Ishikawa (cell line): ENCODE data around the gene DAGLB.

Experiments
- CEBPB ChIP-seq: IDR thresholded peaks from 2 replicates; pipeline ENCODE4 v1.6.1; 2012
- CREB1 ChIP-seq: IDR thresholded peaks from 2 replicates; pipeline ENCODE4 v1.6.1; 2012; ENCODE audit warnings: low read depth
- EGR1 ChIP-seq: IDR thresholded peaks from 2 replicates; pipeline ENCODE4 v1.6.1; 2012
- EP300 ChIP-seq: IDR thresholded peaks from 2 replicates; pipeline ENCODE4 v1.6.1; 2012; ENCODE audit warnings: borderline replicate concordance
- FOXM1 ChIP-seq: IDR thresholded peaks from 2 replicates; pipeline ENCODE4 v1.6.1; 2012; ENCODE audit warnings: low read depth, borderline replicate concordance
- MAX ChIP-seq: IDR thresholded peaks from 2 replicates; pipeline ENCODE4 v1.6.1; 2012
- NFIC ChIP-seq: IDR thresholded peaks from 2 replicates; pipeline ENCODE4 v1.6.1; 2012
- RAD21 ChIP-seq: IDR thresholded peaks from 2 replicates; pipeline ENCODE4 v1.6.1; 2012; ENCODE audit warnings: low read depth
- REST ChIP-seq: IDR thresholded peaks from 2 replicates; pipeline ENCODE4 v1.6.1; 2012; ENCODE audit warnings: low read depth, mild to moderate bottlenecking
- TAF1 ChIP-seq: IDR thresholded peaks from 2 replicates; pipeline ENCODE4 v1.6.1; 2012; ENCODE audit warnings: low read depth, mild to moderate bottlenecking
- TCF12 ChIP-seq: IDR thresholded peaks from 2 replicates; pipeline ENCODE4 v1.6.1; 2012; ENCODE audit warnings: low read depth
- TEAD4 ChIP-seq: IDR thresholded peaks from 2 replicates; pipeline ENCODE4 v1.6.1; 2012
- YY1 ChIP-seq: IDR thresholded peaks from 2 replicates; pipeline ENCODE4 v1.6.1; 2012; ENCODE audit warnings: low read depth
- ZBTB7A ChIP-seq: IDR thresholded peaks from 2 replicates; pipeline ENCODE4 v1.6.1; 2012; ENCODE audit warnings: low read depth
- TF ChIP-seq, protein P1 (sequence below): IDR thresholded peaks from 2 replicates; pipeline ENCODE4 v1.6.1; 2012

Gene DAGLB

DNA sequence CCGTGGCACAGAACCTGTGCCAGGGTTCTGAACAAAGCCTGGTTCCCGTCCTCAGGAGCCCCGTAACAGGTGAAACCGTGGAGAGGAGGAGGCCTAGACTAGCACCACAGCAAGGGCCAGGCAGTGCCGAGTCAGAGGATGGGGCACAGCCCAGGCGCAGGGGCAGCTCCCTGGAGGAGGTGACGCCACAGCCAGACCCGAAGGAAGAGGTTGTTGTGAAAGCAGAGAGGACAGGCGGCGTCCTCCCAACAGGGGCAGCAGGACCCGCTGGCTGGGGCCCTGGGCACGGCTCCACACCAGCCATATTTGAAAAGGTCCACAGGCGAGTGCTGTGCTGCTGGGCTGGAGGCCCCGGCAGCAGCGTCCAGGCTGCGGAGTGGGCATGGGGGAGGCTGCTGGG is 25.7 kb downstream of the DAGLB start:
- no peak for TF ChIP-seq TAF1
- no peak for TF ChIP-seq CREB1
- TF ChIP-seq ZBTB7A, result no peak
- TF ChIP-seq YY1, result no peak
- no peak for TF ChIP-seq NFIC
- no peak for TF ChIP-seq CEBPB
- no peak for TF ChIP-seq EGR1
- no peak for TF ChIP-seq EP300
- TF ChIP-seq, protein P1, sequence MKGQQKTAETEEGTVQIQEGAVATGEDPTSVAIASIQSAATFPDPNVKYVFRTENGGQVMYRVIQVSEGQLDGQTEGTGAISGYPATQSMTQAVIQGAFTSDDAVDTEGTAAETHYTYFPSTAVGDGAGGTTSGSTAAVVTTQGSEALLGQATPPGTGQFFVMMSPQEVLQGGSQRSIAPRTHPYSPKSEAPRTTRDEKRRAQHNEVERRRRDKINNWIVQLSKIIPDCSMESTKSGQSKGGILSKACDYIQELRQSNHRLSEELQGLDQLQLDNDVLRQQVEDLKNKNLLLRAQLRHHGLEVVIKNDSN, result no peak
- TF ChIP-seq MAX, result no peak
- TF ChIP-seq RAD21, result no peak
- no peak for TF ChIP-seq FOXM1
- no peak for TF ChIP-seq REST
- TF ChIP-seq TEAD4, result no peak
- TF ChIP-seq TCF12, result no peak

- peak; percentile 31; the same call in 1 of the 2 replicates for TF ChIP-seq NFIC
- TF ChIP-seq EP300, result no peak
- no peak for TF ChIP-seq TEAD4
- no peak for TF ChIP-seq ZBTB7A
- no peak for TF ChIP-seq FOXM1
- TF ChIP-seq, protein P1, result no peak
Measured at GRCh38 chr7:6420680-6421079, 27.1 kb downstream of the DAGLB start.

DNA sequence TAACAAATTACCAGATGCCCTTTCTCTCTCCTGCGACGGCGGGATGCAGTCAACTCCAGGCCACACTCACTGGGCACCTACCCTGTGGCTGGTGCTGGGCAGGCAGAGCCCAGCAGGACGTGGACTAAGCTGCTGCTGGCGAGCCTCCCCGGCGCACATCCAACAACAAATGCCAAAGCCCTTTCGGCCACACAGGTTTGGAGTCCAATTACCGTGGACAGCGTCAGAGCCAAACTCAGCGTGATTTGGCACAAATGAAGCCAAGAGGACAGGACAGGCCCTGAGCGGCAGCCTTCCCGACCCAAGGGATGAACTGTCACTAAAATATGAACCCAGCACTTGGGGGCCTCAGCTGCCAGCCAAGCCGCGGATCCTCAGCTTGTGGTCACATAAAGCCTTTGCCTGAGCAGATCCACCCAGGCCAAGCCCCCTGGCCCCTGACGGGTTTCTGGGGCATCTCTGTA is 28.4 kb downstream of the DAGLB start:
- TF ChIP-seq REST (peak; percentile 67), EP300 (no peak; the same call in 1 of the 2 replicates), NFIC (peak; percentile 95), CEBPB (no peak), TEAD4 (peak; percentile 42; the same call in 1 of the 2 replicates), MAX (peak; percentile 57), YY1 (peak; percentile 40; the same call in 1 of the 2 replicates), TCF12 (peak; percentile 62; the same call in 1 of the 2 replicates)

DNA sequence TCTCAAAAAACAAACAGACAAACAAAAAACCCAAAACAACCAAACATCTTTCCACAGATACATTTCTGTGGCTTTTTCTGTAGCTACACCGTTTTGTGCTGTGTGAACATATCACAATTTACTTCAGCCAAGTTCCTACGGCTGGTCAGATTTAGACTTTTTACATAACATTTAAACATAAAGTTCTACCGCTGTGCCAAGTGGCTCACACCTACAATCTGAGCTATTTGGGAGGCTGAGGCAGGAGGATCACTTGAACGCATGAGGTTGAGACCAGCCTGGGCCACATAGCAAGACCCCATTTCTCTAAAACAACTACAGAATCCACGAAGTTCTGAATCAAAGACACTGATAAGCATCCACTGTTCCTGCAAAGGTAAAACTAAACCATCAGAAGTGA is 30.3 kb downstream of the DAGLB start:
- TF ChIP-seq EP300 (no peak), TCF12 (no peak), RAD21 (no peak), TEAD4 (no peak), CREB1 (no peak), EGR1 (no peak), NFIC (no peak), TAF1 (no peak), YY1 (no peak), REST (no peak), ZBTB7A (no peak), CEBPB (no peak), FOXM1 (no peak), MAX (no peak)
- TF ChIP-seq, protein P1, result no peak
